Fibroblast of mammary gland (primary cell): Measurements from ENCODE around the gene MSX2.

ENCODE experiments used
- DNase-seq: peaks from one replicate; pipeline ENCODE4 v3.0.0-alpha.2; 2010; ENCODE audit warnings: low read depth
- H3K4me3 ChIP-seq: 2 replicates; pipeline ENCODE4 v1.5.1; 2011; ENCODE audit warnings: low read depth, mild to moderate bottlenecking, low read length, moderate library complexity; ENCODE audit not compliant: control insufficient read depth
- CTCF ChIP-seq: conservative IDR thresholded peaks from 2 replicates; pipeline ENCODE4 v1.5.1; 2011; ENCODE audit warnings: low read depth, low read length, inconsistent platforms; ENCODE audit not compliant: control insufficient read depth, insufficient read depth

The MSX2 gene

GRCh38 chr5:174715804-174716203 is 8.6 kb upstream of the MSX2 start:
- no peak overlapping the region for H3K4me3 ChIP-seq
- TF ChIP-seq CTCF = no peak
- no peak for DNase-seq

- H3K4me3 ChIP-seq = no peak overlapping the region
- no peak for DNase-seq
- TF ChIP-seq CTCF = no peak
Observed at GRCh38 chr5:174717826-174718455, 6.4 kb upstream of the MSX2 start.

- TF ChIP-seq CTCF = no peak
- no peak overlapping the region for H3K4me3 ChIP-seq
- DNase-seq = no peak
Observed at GRCh38 chr5:174718880-174719610, 5.3 kb upstream of the MSX2 start.

- no peak for TF ChIP-seq CTCF
- H3K4me3 ChIP-seq = no peak overlapping the region
- no peak for DNase-seq
Observed at GRCh38 chr5:174719793-174720611, 4.4 kb upstream of the MSX2 start.

- no peak overlapping the region for H3K4me3 ChIP-seq
- no peak for TF ChIP-seq CTCF
- DNase-seq = no peak
Observed at GRCh38 chr5:174720612-174721529, 3.5 kb upstream of the MSX2 start.
